Stromal cell of bone marrow (primary cell): ENCODE measurements around the gene TRMT61B.

ENCODE experiments used
- DNase-seq: peaks from one replicate; pipeline ENCODE4 v3.0.0-alpha.2; 2012; ENCODE audit warnings: low read depth

Gene TRMT61B

DNA sequence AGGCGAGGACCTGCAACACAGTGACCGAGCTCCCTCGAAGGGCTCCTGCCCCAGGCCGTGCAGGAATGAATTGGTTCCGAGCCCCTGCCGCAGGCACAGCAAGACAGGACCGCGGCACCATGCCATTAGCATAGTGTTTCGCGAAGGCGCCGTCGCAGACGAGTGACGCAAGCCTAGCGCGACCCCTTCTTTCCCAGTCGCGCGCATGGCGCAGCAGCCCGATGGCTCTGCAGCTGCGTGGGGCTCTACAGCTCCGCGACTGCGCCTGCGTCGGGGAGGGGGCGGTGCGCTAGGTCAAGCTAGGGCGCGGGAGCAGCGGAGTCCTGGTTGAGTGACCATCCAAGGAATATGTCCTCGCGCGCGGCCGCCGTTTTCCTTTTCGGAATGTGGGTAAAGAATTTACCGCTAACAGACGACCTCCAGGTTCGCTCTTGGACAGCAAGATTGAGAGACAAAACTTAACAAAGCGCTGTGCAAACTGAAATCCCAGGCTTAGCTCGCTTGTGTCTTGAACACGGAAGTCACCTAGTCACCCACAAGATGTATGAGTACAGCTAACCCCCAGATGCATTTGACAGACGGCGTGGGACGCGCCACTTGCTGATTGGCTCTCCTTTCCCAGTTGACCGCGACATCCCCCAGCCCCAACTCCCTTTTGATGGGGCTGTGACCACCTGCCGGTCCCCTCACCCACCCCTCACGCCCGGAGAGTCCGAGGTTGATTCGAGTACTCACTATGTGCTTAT, at the start of gene TRMT61B:
TRMT61B (minus strand) TSS at position 164 of the 746 bp plus-strand sequence; CDS start at position 132, 32 bp downstream.
- DNase-seq: peak; percentile 86

DNA sequence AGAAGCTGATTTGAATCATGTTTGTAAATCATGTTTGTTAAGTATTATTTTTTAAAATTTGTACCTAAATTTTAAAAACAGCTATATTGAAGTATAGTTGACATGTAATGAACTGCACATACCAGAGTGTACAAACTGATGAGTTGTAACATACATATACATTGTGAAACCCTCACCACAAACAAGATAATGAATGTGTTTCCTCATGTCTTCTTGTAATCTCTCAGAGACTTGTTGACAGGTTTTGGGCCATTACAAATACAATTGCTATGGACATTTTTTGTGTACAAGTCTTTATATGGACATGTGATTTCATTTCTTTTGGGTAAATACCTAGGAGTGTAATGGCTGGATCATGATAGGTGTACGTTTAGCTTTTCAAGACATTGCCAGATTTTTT, 45.8 kb upstream of the TRMT61B start:
- DNase-seq: no peak

DNA sequence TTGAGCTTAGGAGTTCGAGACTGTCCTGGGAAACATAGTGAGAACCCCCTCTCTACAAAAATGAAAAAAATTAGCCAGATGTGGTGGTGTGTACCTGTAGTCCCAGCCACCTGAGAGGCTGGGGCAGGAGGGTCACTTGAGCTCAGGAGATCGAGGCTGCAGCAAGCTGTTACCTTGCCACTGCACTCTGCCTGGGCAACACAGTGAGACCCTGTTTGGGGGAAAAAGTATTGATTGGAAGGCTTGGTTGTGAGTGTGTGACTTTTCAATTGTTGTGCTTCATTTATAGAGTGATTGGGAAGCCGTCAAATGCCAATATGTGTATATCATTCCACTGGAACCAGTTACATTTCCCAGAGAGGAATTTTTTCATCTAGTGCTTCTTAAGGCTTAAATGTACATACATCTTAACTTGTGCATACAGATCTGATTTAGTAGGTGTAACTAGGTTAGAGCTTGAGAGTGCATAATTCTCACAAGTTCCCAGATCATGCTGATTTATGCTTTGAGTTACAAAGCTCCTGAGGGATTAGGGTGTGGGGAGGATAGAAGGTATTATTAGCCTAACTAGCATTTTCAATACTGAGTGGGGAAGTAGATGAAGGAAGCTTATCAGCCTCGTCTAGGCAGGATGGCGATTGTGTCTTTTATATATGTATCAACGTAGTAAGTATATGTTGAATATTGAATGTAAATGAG, 39.7 kb upstream of the TRMT61B start:
- no peak for DNase-seq

DNA sequence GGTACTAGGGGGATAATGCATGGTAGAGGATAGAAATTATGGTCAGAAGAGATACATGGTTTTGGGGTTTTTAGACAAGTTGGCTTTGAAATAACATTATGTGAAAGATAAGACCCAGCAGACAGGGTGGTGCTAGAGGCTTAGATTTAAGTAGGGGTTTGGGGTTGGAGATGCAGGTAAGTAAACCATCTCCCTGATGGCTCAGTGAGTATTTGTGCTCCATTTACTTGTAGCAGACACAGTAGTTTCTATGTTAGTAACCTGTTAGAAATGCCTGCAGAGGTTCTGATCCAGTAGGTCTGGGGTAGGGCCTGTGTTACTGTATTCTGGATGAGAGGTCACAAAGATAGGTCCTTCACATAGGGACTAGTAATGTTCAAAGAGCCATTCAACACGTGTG, 38.1 kb upstream of the TRMT61B start:
- no peak for DNase-seq

DNA sequence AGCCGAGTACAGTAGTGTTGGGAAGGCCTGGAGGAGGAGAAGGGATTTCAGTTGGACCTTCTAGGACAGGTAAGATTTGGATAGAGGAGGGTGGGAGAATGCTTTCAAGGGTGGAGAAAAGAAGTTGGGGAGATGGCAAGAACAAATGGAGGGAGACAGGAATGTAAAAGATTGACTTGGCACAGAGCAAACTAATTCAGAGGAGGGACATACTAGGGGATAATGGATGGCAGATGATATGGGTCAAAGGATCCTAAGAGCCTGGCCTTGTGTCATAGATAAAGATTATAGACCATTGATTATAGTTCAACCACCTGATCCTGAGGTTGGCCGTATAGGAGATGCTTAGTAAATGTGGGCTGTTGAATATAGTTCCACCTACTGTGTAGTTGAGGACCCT, 36.7 kb upstream of the TRMT61B start:
- no peak for DNase-seq

DNA sequence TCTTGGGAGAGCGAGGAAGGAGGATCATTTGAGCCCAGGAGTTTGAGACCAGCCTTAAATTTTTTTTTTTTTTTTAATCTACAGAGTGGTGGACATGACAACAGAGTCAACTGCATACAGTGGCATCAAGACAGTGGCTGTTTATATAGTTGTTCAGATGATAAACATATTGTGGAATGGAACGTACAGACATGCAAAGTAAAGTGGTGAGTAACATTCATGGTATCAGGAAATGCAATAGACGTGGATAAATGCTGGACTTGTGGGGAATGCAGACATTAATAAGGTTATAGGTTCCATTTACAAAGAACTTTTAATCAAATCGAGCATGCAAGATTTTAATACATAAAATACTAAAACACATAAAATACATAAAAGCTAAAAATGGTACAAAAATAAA, 36.3 kb upstream of the TRMT61B start:
- DNase-seq: no peak

DNA sequence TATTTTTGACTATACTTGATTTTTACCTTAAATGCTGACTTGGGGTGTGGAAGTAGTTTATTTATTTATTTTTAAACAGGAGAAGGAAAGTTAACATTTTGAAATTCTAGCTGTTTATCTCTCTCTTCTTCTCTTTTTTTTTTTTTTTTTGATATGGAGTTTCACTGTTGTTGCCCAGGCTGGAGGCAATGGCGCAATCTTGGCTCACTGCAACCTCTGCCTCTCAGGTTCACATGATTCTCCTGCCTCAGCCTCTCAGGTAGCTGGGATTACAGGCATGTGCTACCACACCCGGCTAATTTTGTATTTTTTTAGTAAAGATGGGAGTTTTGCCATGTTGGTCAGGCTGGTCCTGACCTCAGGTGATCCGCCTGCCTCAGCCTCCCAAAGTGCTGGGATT, 35.4 kb upstream of the TRMT61B start:
- no peak for DNase-seq

DNA sequence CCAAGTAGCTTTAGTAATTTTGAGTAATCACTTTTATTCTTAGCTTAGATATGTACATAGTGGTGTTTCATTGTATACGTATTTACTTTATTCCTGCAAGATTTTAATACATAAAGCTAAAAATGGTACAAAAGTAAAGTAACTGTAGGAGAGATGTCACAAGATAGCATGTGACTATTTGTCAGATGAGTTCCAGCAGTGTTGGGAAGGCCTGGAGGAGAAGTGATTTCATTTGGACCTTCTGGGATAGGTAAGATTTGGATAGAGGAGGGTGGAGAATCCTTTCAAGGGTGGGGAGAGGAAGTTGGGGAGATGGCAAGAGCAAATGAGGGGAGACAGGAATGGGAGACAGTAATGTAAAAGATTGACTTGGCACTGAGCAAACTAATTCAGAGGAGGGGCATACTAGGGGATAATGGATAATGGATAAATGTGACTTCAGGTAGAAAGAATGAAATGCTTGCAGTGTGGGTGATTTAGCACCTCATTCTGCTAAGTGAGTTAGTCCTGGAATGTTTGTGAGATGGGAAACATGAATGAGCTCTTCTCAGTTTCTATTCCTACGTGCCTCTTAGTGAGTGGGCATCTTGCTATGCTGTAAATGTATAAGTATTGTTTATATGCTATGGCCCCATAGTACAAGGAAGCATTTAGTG, 34.8 kb upstream of the TRMT61B start:
- DNase-seq: no peak

DNA sequence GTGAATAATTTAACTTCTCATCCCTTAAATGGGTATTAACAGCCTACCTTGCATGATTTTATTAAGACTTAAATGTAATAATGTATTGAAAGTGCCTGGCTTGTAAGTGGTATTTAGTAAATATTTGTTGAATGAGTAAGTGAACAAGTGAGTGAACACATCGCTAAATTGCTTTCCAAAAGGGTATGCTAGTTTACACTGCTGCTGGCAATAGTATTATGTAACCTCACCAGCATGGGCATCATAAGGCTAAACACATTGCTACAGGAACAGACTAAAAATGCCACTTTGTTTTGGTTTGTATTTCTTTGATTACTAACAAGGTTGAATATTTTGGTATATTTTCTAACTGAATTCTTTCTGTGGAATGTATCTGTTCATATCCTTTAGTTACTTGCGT, 34.2 kb upstream of the TRMT61B start:
- DNase-seq: no peak

DNA sequence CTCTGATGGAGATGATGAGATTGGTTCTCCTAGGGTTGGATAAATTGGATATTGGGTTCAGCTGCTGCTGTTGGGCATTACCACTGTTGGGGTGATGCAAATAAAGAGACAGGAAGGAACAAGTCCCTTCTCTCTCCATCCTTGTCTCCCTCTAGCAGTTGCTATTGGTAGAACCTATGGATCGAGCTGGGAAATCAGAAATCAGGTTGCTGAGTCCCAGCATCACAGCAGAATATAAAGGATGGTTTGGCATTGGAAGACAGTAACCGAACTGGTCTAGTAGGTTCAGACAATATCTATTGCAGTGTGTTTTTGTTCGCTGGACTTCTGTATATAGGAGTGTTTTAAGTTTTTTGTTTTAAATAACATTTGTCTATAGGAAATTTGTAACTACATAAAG, 32.5 kb upstream of the TRMT61B start:
- no peak for DNase-seq

DNA sequence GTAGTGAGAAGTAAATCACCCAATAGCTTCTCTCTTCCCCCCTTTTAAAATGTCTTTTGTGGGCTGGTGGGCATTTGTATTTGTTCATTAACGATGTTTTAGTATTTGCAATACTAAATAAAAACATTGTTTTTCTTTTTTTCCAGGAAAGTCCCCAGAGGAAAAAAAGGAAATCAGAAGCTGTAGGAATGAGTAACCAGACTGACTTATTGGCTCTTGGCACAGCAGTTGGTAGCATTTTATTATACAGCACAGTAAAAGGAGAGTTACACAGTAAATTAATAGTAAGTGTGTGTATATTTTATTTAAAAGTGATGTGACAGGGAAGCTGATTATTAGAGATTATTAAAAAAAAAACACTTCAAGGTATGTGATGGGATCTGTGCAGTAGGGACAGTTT, 31.7 kb upstream of the TRMT61B start:
- peak; percentile 40 for DNase-seq

DNA sequence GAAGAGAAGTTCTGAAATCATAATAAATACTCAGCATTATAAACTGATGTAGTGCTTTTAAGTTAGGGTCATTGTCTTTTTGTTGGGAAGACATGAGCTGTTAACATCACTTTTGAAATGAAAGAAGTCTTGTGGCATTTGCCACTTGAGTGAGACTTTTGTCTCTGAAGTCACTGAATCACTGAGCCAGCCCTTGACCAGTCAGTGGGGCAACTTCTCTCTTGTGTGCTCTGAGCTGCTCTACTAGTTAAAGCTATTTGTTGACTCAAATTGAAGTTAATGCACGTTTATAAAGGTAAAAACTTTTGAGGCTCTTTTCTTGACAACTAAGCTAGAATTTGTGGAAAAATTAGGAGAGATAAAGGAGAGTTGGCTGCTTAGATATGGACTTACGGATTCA, 31.1 kb upstream of the TRMT61B start:
- no peak for DNase-seq

DNA sequence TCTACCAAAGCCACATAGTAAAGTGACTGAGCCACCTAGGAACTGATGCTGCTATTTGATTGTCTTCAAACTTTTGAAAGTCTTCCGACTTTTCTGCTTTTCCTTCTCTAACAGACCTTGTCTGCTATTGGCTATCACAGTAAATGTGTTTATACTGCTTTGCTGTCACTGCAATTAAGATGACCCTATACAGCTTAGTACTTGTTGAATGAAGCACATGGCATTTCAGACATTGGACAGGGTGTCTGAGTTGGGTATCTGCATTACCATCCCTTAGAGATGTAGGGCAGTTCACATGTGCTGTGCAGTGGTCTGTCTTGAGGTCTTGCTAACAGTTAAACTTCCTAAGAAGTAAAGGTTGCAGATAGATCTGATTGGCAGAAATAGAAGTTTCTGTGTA, 27.9 kb upstream of the TRMT61B start:
- DNase-seq: no peak

DNA sequence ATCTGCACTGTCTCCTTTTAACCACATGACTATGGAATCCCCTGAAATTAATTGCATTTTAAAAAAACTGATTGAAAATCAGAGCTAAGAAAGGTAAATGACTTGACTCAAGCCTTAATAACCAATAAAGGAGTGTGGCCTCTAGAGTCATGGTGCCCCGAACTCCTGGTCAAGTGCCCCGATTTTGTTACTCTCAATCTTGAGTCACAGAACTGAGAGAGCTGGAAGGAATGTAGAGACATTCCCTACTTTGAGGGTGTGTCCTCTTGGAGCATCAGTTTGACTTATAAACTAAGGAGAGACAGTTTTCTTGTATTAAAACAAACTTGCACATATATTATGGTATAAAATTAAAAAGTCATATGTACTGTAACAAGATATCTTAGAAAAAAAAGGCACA, 26.8 kb upstream of the TRMT61B start:
- peak; percentile 17 for DNase-seq

DNA sequence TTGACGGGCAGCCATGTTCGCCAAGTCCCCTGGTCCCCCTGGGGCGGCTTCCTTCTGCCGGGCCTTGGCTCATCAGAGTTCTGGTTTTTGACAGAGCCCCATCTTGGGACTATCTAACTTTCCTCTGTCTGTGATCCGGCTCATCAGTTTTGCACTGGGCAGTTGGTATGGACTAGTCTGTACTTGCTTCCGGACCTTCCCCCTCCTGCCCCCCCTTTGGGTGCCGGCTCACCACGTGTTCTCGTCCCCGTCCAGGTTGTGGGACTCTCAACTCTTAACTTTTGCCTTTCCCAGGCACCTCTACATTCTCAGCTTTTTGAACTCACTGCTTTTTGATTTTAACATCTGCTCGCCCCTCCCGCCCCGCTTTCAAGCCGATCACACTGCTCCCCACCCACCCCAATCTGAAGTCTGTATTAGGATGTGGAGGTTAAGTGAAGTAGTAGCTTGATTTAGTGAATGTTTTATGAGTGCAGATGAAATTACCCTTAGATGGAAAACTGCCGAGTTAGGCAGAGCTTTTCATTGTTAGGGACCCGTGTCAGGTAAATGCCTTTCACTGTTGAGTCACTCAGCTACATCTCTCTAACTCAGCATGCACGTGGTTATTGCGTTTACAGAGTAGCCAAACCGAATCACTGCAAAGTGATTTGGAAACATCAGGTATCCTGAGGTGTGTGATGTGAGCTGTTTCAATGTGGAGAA, 25.2 kb upstream of the TRMT61B start:
- DNase-seq: no peak

DNA sequence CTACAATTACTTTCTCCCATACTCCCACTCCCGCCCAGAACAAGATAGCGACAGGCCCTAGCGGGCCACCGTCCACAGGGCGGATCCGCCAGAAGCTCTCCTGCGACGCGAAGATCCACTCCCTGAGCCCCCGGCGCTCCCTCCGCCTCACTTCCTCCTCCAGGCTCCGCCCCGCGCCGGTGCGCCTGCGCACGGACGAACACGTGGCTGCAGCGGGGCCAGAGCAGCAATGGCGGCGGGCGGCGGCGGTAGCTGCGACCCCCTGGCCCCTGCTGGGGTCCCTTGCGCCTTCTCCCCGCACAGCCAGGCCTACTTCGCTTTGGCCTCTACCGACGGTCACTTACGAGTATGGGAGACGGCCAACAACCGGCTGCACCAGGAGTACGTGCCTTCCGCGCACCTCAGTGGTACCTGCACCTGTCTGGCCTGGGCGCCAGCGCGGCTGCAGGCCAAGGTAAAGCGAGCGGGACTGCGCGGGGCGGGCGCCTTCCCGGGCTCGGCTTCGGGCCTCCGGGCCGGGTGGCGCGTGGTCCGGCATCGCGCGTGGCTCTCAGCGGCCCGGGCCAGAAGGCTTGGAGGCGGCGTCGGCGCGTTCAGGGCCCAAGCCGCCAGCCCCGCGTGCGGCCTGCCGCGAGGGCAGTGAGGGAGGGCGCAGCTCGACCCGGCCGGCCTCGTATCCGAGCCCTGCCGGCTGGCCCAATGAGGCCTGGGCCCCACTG, 24.5 kb upstream of the TRMT61B start, which contains the start of gene WDR43:
WDR43 (plus strand) TSS at position 198 of the 719 bp plus-strand sequence; CDS start at position 230, 32 bp downstream.
- DNase-seq: peak; percentile 97

DNA sequence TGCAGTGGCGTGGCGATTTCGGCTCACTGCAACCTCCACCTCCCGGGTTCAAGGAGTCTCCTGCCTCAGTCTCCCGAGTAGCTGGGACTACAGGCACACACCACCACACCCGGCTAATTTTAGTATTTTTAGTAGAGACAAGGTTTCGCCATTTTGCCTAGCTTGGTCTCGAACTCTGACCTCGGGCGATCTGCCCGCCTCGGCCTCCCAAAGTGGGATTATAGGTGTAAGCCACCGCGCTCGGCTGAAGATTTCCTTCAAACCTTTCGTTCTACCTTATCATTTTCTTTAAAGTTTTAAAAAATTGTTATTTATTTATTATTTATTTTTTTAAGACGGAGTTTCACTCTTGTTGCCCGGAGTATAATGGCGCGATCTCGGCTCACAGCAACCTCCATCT, 23.4 kb upstream of the TRMT61B start:
- no peak for DNase-seq

DNA sequence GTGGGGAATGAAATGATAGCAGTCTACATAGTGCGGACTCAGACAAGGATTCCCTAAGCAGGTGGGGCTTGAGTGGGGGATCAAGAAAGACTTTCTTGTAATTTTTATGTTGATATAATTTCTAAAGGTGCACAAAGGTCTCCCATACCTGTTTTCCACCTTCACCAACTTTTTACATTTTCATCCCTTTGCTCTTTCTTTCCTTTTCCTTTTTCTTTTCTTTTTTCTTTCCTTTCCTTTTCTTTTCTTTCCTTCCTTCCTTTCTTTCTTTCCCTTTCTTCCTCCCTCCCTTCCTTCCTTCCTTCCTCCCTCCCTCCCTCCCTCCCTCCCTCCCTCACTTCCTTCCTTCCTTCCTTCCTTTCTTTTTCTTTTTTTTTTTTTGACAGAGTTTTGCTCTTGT, 10.1 kb upstream of the TRMT61B start:
- DNase-seq: no peak

DNA sequence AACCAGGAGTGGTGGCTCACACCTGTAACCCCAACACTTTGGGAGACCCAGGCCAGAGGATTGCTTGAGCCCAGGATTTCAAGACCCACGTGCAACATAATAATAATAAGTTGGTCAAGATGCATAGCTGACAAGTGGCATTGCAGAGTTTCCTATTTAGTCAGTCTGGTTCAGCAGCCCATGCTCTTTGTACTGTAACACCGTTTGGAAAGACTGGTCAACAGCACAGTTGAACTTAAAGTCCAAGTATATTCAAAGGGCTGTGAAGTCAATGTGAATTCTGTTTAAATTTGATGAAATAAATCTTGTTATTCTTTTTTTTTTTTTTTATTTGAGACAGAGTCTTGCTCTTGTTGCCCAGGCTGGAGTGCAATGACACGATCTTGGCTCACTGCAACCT, 1.5 kb upstream of the TRMT61B start:
- no peak for DNase-seq

DNA sequence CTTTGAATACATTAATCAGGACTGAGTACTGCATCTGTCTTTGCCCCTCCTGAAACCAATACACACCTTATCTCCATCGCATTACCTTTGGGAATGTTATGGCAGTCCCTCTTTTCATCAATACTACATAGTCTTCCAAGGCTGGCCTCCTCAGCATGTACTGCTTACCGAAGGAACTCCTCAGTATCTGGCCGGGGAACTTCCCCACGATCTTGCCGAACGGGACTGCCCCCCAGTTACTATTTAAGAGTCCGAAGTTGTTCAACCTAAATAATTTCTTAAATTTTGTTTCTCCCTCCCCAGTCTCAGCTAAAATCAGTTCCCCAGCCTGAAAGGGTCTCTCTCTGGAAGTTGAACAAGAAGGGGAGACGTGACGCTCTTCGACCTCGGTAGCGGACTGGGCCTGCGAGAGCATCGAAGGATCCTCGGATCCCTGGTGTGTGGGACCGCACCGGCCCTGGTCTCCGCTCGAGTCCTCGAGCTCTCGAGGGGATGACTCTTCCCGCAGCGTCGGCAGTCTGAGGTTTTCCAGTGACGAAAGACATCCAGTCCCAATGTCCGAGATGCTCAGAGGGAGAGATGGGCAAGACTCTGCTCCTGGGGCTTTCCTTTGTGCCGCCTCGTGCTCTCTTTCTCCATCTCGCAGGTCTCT, 489 bp downstream of the TRMT61B start:
- DNase-seq: no peak

DNA sequence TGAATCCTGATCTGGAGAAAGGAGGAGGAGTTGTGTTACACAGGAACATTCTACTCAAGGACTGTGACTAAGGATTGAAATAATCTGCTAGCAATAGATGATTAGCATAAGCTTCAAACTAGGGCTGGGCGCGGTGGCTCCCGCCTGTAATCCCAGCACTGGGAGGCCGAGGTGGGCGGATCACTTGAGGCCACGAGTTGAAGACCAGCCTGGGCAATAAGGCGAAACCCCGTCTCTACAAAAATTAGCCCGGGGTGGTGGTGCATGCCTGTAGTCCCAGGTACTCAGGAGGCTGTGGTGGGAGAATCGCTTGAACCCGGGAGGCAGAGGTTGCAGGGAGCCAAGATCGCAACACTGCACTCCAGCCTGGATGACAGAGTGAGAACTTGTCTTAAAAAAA, 1.5 kb downstream of the TRMT61B start:
- no peak for DNase-seq
